ENCODE measurements around the gene ADGRD1. TPM values are rescaled to one million over a fixed set of nuclear protein-coding genes. Genes with fewer than 3 reads are reported as not detected.

Gene ADGRD1
- polyA plus RNA-seq, 3 donors, result 4.7 to 17.9 (median 4.9) TPM

- no peaks in the 10 kb centered on the region for H3K9me3 ChIP-seq (replicated peaks in 1 of 2; ENCODE audit: control insufficient read depth in 1 of 2, insufficient read depth in 1 of 2, low read length in 2 of 2)
- Mint-ChIP-seq H3K4me3 (no peak overlapping the region), H3K36me3 (peaks cover 8 to 10% of the 10 kb centered on the region in 2 donors), H3K27me3 (ENCODE audit: low read depth in 3 of 3) (peaks cover 2 to 8% (median 3%) of the 10 kb centered on the region in 3 donors), H3K9me3 (peaks cover 0 to 2% (median 0%) of the 10 kb centered on the region in 7 donors), H3K27ac (no peak overlapping the region), H3K4me1 (peaks cover 17% of the 10 kb centered on the region)
- intact Hi-C loops (cut with micrococcal nuclease), result loop anchor here in 1 of 2 donors (5.0 kb wide), 1 partner anchor 217 kb away; no protein-coding TSS in a partner anchor
- 92% methylated on average over 5 of the region's 5 CpGs for WGBS (ENCODE audit: insufficient coverage)
- H3K4me2 ChIP-seq (replicated peaks; ENCODE audit: extremely low read depth, low read length, poor library complexity, severe bottlenecking), result no peak overlapping the region
- H3K27me3 ChIP-seq (ENCODE audit: control insufficient read depth in 2 of 2, insufficient read depth in 2 of 2, low read length in 2 of 2), result no peaks in the 10 kb centered on the region
- H2AFZ ChIP-seq (ENCODE audit: insufficient read depth, low read depth, low read length, poor library complexity, severe bottlenecking), result no peak overlapping the region
- no peaks in the 10 kb centered on the region for H3K36me3 ChIP-seq (replicated peaks in 1 of 2; ENCODE audit: control insufficient read depth in 1 of 2, insufficient read depth in 2 of 2, low read length in 2 of 2)
- TF ChIP-seq CTCF (IDR thresholded peaks at IDR 0.05), result no peak
- no peak overlapping the region for H3K27ac ChIP-seq (ENCODE audit: low read depth in 1 of 2, low read length in 2 of 2)
- no peak for DNase-seq
- peaks cover 0 to 7% of the 10 kb centered on the region in 2 donors for H3K4me1 ChIP-seq (ENCODE audit: control insufficient read depth in 1 of 2, insufficient read depth in 2 of 2, low read length in 2 of 2)
- no peak overlapping the region for H3K9ac ChIP-seq (ENCODE audit: insufficient read depth, low read length, poor library complexity, severe bottlenecking)
- H4K20me1 ChIP-seq (ENCODE audit: insufficient read depth, low read length), result no peaks in the 10 kb centered on the region
- no peaks in the 10 kb centered on the region for H3K79me2 ChIP-seq (ENCODE audit: insufficient read depth, low read length)
- H3K4me3 ChIP-seq (replicated peaks in 1 of 3; ENCODE audit: low read depth in 2 of 3, low read length in 3 of 3), result no peak overlapping the region
Measured at GRCh38 chr12:131133994-131134393, 180.3 kb downstream of the ADGRD1 start.

DNA sequence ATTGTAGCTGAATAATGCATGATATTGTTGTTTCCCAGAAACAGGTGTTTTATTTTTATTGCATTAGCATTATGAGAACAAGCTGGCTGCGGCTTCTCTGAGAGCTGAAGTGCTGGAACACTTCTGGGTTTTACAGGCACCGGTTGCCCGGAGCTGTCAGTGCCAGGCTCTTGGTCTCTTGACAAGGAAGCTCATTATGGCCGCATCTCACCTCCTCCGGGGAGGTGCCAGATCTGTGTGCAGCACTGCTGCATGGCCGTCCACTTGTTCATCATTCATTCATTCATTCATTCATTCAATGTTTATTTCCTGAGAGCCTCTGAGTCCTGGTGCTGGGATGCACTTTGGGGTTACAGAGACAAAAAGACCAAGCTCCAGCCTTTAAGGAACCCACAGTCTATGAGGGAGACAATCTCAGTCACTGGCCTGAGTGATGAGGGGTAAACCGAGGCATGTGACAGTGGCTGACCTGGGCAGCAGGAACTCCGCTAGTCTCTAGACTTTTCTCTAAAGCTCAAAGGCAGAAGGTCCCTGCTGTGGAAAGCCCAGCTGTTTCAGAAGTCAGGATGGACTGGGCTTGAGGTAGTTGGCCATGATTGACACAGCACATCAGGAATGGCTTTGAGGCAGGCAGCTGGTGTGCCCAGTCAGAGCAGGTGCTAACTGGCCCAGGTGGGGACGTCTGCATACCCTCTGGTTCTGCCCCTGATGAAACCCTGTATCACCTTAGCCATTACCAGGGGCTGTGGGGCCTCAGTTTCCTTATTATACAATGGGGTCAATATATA is 181.0 kb downstream of the ADGRD1 start:
- no peaks in the 10 kb centered on the region for H3K36me3 ChIP-seq (replicated peaks in 1 of 2; ENCODE audit: control insufficient read depth in 1 of 2, insufficient read depth in 2 of 2, low read length in 2 of 2)
- Mint-ChIP-seq H3K27me3 (ENCODE audit: low read depth in 3 of 3) (peaks cover 2 to 8% (median 3%) of the 10 kb centered on the region in 3 donors), H3K4me3 (no peak overlapping the region)

More for the DNA sequence above, 181.0 kb downstream of the ADGRD1 start:
- TF ChIP-seq CTCF (IDR thresholded peaks at IDR 0.05), result no peak
- no peak overlapping the region for H3K4me2 ChIP-seq (replicated peaks; ENCODE audit: extremely low read depth, low read length, poor library complexity, severe bottlenecking)
- no peak for DNase-seq
- H3K9ac ChIP-seq (ENCODE audit: insufficient read depth, low read length, poor library complexity, severe bottlenecking), result no peak overlapping the region
- H3K4me1 ChIP-seq (ENCODE audit: control insufficient read depth in 1 of 2, insufficient read depth in 2 of 2, low read length in 2 of 2), result peaks cover 0 to 7% of the 10 kb centered on the region in 2 donors
- H2AFZ ChIP-seq (ENCODE audit: insufficient read depth, low read depth, low read length, poor library complexity, severe bottlenecking), result no peak overlapping the region
- intact Hi-C loops (cut with micrococcal nuclease), result loop anchor here in 1 of 2 donors (5.0 kb wide), 1 partner anchor 217 kb away; no protein-coding TSS in a partner anchor
- no peaks in the 10 kb centered on the region for H3K79me2 ChIP-seq (ENCODE audit: insufficient read depth, low read length)
- no peaks in the 10 kb centered on the region for H3K9me3 ChIP-seq (replicated peaks in 1 of 2; ENCODE audit: control insufficient read depth in 1 of 2, insufficient read depth in 1 of 2, low read length in 2 of 2)
- no peak overlapping the region for H3K27ac ChIP-seq (ENCODE audit: low read depth in 1 of 2, low read length in 2 of 2)
- H3K27me3 ChIP-seq (ENCODE audit: control insufficient read depth in 2 of 2, insufficient read depth in 2 of 2, low read length in 2 of 2), result no peaks in the 10 kb centered on the region
- H3K4me1 Mint-ChIP-seq, result peaks cover 17% of the 10 kb centered on the region
- 90% methylated on average over 7 of the region's 9 CpGs for WGBS (ENCODE audit: insufficient coverage)
- H3K9me3 Mint-ChIP-seq, result peaks cover 0 to 2% (median 0%) of the 10 kb centered on the region in 7 donors
- no peaks in the 10 kb centered on the region for H4K20me1 ChIP-seq (ENCODE audit: insufficient read depth, low read length)
- H3K36me3 Mint-ChIP-seq, result peaks cover 12 to 13% of the 10 kb centered on the region in 2 donors
- H3K27ac Mint-ChIP-seq, result no peak overlapping the region
- H3K4me3 ChIP-seq (replicated peaks in 1 of 3; ENCODE audit: low read depth in 2 of 3, low read length in 3 of 3), result no peak overlapping the region
